Anterior cingulate cortex (tissue), 58 donors: ENCODE results near the gene PTPRU.
A peak's percentile ranks its signal among the peaks of the same experiment; 100 is the strongest.
"Not testable (repeated sequence)": the region's sequence is repeated elsewhere in the genome, so short reads cannot be mapped to it uniquely, and the experiment has no call there.

Source experiments
- DNase-seq, 58 donors: peaks; one replicate each; lab custom pipeline; 2025; lab: John Stamatoyannopoulos, UW

Gene PTPRU

DNA sequence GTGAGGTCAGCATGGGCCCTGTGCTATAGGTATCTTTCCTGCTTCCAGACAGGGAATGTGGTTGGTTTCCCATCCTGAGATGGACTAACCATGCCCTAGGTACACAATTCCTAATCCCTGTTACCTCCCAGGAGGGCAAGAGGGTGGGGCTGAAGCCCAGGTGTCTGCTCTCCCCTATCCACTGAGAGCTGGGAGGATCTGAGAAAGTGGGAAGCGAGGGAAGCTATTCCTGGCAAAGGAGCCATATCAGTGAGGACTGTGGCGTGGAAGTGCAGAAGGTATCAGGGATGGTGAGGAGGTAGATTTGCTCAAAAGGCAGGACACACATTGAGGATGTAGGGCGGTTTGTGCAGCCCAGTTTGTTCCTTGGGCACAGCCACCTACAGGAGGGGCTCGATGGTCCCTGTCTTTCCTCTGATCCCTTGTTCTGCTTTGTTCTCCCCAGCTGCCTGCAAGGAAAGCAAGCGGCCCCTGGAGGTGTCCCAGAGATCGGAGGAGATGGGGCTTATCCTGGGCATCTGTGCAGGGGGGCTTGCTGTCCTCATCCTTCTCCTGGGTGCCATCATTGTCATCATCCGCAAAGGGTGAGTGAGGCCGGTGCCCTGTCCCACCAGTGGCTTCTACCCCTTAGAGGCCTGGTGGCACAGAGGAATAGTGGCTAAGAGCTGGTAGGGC, 48.1 kb downstream of the PTPRU start:
- DNase-seq, result no peak

DNA sequence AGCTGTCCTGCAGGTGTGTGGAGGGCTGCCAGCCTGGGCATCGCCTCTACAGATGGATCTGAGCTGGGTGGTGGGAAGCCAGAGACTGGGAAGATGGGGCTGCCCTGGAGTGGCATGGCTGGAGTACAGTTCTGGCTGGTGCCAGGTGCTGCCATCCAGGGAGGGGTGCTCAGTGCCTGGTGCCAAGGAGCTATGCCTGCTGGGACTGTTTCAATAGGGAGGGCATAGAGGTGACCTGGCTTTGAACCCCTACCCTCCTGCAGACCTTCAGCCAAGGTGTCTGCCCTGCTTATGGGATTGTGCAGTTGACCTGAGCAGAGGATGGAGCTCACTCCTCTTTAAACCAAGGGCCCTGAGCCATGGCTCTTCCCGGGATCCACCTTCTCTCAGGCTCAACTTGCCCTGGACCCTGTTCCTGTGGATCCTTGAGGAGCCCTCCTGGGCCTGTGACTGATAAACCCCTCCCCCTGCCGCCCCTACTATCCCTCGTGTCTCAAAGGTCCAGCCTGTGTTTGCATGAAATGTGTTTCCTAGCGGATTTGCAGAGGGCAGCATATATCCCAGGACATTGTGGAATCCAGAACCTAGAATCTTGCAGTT, 48.7 kb downstream of the PTPRU start:
- no peak for DNase-seq

DNA sequence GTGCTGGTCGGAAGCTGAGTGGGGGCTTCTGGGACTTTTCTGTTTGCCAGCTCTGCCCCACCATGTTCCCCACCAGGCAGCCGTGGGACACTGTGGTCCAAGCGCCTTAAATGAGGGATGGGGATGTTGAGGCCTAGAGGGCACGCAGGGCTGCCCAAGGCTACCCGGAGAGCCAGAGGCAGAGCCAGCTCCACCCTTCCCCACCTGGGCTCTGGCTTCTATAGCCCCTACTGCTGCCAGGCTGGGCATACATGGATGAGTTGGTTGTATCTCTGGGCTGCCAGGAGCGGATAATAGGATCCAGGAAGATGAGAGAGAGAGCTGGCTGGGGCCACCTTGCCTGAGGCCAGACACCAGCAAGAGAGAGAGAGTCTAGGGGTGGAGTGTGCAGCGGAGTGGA, 49.4 kb downstream of the PTPRU start:
- DNase-seq, result no peak

DNA sequence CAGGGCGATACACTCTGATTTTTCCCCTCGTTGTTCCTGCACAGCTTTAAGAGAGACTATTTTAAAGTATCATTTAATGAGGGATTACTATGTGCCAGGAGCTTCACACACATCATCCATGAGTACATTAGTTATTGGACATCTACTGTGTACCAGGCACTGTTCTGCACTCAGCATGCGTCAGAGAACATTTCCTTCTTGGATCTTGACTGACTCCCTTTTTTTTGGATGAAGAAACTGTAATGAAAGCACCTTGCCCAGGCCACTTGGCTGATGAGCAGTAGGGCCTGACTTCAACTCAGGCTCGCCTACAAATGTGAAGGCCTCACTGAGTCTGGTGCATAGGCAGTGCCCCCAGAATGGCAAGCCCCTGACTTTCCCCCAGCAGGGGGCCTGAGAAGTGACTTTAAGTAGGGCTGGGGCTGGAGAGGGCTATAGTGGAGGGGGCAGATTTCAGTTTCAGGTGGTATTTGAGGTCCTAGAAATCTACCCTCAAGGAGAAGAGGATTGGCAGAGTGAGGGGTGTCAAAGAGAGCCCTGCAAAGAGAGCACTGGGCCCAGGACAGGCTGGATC, 50.0 kb downstream of the PTPRU start:
- no peak for DNase-seq

DNA sequence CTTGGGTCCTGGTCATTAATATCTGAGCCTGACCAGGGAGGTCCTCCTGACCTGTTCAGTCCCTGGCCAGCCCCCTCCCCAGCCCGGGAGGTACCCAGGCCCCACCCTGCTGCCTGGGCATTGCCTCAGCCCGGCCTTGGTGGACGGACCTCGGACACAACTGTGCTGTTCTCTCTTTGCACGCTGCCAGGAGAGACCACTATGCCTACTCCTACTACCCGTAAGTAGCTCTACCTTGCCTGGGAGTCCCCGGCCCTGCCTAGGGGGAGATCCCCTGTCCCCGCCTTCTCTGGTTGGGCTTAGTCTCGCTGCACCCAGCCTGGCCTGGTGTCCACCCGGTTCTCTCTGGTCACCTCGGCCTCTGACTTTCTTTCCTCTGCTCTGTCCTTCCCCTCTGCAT, 53.2 kb downstream of the PTPRU start:
- no peak for DNase-seq

DNA sequence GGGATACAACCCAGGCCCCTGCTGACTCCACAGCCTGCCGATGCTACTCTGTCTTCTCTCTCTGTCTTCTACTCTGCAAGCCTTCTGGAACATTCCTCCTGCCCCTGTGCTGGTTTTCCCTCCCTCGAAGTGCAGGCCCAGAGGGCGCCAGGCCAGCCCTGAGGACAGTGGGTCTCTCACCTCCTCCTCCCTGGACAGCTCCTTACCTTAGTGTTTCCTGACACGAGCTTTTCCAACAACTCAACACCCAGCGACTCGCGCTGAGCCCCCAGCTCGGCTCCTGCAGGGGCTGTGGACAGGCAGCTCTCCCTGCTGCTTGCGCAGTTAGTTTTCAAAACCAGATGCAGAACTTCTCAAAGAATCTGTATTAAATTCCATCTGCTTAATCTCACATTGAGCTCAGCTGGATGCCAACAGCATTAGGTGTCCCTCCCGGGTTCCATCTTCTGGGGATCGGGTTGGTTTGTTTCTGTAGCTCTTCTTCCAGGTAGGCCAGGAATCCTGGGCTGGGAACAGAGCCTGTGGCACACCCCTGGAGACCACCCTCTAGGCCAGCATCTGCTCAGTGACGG, 54.2 kb downstream of the PTPRU start:
- DNase-seq, result no peak

DNA sequence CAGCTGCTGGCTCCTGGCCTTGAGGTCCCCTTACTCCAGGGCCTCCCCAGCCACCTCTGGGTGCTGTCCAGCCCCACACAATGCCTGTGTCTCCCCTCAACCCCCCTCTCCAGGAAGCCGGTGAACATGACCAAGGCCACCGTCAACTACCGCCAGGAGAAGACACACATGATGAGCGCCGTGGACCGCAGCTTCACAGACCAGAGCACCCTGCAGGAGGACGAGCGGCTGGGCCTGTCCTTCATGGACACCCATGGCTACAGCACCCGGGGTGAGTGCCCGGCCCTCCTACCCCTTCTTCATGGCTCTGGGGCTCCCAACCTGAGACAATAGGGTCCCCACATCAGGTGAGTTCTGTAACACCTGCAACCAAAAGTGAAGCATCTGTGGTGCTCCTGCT, 55.4 kb downstream of the PTPRU start:
- DNase-seq, result no peak

DNA sequence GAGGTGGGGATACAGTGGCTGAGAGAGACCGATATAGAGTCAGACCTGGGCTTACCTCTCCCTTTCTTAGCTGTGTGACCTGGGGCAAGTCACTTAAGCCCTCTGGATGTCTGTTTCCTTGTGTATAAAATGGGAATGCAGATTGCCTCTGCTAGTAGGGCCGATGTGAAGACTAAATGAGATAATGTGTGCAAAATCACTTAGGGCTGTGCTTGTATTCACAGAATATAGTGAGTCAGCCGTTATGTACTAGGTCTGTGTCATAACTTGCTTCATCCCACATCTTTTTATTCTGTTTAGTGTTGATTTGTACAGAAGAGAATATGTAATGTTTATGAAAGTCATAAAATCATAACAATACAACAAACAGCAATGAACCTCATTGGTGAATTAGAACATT, 56.0 kb downstream of the PTPRU start:
- DNase-seq, result no peak

DNA sequence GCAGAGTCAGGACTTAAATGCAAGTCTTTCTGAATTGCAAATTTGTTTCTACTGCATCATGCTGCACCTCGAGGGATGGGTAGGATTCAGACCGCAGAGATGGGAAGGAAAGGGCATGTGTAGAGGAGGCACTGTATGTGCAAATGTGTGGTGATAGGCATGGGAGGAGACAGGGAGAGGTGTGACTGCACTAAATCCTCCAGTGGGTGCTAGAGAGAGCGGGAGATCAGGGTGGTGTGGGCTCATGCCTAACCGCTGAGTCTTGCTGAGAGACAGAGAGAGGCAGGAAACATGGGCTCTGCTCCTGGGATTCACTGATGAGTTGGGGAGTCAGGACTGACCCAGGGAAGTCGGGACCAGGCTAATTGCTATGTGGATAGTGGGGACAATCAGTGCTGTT, 61.1 kb downstream of the PTPRU start:
- no peak for DNase-seq

DNA sequence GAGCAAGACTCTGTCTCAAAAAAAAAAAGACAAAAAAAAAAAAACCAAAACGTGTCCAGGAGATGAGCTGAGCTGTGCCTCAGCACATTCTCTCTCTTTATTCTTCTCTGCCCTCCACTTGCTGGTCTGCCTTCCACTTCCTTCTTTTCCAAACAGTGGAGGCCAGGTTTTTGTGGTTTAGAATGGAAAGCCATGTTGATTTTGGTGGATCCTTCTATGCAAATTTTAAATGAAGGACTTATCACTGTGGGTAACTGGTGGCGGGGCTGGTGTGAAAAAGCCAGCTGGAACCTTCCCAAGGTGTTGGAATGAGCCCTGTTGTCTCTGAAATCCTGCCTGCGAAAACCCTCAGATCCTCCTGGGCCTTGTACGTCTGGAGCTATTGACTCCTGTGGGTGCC, 61.9 kb downstream of the PTPRU start:
- DNase-seq, result no peak

DNA sequence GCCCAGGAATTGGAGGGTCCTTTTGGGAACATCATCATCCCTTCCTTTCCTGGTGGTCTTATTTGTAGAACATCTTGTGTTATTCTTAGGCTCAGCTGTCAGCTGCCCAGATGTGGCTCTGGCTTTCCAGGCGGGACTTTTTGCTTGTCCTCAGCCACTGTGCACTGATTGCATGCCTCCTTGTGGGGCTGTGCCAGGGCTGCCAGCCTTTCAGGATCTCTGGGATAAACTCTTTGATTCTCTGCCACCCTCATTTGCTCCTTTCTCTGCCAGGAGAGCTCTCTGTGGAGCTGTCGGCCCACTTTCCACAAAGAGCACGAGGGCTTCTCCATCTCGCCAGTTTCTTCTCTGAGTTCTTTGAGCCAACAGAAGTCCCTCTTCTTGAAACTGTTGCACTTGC, 63.1 kb downstream of the PTPRU start:
- peak in 1 of 58 donors; percentile 5 for DNase-seq

DNA sequence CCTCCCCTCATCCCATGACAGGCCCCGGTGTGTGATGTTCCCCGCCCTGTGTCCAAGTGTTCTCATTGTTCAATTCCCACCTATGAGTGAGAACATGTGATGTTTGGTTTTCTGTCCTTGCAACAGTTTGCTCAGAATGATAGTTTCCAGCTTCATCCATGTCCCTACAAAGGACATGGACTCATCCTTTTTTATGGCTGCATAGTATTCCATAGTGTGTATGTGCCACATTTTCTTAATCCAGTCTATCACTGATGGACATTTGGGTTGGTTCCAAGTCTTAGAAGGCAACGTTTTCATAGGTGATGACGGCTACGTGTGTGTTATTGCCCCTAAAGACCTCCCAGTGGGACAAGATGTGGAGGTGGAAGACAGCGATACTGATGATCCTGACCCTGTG, 65.4 kb downstream of the PTPRU start:
- not testable (repeated sequence) for DNase-seq

DNA sequence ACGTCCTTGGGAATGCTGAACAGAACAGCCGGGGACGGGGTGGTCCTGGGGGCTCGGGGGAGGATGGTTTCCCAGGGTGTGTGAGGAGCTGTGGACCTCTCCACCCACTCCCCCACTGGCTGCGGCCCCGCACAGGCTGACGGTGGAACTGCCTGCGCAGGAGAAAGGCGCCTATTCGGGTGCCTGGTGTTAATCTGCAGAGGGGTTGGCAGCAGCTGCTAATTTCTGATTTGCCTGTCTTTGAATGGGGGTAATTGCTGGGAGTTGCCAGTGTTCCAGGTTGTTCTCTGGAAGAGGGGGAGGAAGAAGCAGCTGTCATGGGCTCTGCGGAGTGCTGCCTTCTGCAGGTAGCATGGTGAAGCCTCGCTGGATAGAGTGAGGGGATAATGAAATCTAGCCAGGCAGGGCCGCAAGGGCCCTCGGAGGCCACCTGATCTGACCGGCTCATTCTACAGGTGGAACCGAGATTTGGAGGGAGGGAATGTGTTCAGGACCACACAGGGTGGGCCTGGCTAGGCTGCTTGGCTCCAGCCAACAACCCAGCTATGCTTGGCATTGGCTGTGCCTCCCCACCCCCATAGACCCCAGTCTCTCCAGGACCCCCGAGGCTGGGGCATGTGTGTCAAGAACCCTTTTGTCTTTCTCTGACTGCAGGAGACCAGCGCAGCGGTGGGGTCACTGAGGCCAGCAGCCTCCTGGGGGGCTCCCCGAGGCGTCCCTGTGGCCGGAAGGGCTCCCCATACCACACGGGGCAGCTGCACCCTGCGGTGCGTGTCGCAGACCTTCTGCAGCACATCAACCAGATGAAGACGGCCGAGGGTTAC, 67.1 kb downstream of the PTPRU start:
- DNase-seq, result peak in 1 of 58 donors; percentile 20

DNA sequence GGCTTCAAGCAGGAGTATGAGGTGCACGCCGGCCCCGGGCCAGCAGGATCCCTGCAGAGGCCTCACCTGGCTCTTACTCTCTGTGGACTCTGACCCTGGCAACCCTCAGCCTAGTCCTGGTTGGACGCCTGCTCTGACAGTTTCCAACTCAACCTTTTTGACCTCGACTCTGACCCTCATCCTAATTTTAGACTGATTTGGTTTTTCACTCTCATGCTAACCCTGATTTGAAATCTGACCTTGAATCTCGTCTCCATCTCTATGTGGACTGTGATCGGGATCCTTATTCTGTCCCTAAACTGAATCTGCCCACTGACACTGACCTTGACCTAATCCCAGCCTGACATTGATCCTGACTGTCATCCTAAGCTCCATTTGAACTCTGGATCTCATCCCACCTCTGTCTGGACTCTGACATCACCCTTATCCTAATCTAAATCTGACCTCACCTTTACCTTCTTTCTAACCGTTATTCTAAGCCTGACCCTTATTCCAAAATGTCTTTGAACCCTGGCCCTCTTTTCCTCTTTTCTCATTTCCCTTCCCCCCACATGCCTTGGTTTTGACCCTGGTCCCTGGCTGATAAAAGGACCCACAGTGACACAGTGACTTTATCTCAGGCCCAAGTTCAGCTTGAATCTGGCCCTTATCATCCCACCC, 67.8 kb downstream of the PTPRU start:
- no peak for DNase-seq

DNA sequence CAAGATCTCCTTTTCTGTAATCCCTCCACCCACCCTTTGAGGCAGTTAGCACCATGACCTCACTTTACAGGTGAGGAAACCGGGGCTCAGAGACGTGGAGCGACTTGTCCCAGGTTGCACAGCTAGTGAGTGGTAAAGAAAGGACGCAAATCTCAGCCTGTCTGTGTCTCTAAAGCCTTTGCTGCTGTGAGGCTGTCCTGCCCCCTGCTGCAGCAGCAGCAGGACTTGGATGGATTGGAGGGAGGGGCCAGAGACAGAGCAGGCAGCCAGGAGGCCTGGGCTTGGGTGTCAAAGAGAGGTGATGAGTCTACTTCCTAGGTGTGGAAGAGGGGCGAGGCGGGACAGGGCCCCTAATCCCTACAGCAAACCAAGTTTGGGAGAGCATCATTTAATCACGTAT, 69.6 kb downstream of the PTPRU start:
- DNase-seq, result no peak

DNA sequence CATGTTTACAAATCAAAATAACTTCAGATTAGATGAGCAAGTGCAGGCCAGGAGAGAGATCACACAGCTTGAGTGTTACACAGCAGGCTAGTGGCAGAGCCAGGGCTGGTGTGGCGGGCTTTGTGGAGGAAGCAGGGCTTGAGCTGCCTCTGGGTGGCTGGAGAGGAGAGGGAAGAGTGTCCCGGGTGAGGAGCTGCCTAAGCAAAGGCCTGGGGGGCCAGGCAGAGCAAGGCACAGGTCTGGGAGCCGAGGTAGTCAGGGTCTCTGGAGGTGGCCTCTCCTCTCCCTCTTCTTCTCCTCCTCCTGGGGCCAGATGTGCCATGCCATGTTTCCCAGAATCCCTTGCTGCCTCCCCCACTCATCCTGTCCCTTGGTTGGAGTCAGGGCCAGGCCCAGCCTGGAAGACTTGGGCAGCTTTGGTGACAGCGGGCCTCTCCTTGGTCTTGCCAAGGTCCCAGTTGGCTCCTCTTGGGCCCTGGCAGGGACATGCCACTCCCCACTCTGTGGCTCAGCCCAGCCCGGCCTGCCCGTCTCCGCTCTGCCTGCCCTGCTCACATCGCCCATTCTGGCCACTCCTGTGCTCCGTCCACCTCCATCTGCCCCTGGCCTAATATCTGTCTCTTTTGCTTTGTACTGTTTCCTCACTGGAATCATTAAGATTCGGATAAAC, 70.3 kb downstream of the PTPRU start:
- DNase-seq, result no peak

DNA sequence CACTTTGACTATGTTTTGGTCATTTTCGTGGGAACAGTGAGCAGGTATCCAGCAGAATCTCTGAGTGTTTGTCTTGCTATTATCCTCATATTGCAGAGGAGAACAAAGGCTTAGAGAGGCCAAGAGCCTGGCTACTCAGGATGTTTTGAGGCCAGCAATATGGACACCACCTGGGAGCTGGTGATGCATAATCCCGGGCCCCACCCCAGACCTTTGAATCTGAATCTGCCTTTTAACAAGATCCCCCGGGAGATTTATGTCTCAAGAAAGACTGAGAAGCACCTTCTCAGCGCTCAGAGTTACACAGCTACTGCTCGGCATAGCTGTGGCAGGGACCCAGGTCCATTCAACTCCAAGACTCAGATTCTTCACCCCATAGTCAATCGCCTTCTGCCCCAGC, 72.8 kb downstream of the PTPRU start:
- no peak for DNase-seq

DNA sequence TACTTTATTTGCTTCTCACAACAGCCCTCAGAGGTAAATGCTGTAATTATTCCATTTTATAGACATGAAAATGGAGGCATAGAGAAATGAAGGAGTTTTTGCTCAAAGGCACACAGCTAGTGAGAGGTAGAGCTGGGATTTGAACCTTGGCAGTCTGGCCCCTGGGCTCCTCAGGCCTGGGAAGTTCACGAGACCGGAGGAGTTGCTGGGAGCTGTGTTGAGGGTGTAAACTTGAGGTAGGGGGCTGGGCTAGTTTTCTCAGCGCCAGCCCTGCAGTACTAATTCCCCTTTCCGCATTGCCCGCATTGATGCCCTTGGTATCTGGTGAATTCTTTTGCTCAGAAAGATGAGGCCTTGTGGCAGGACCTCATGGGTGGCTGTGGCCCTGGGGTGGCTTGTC, 73.3 kb downstream of the PTPRU start:
- DNase-seq, result no peak

DNA sequence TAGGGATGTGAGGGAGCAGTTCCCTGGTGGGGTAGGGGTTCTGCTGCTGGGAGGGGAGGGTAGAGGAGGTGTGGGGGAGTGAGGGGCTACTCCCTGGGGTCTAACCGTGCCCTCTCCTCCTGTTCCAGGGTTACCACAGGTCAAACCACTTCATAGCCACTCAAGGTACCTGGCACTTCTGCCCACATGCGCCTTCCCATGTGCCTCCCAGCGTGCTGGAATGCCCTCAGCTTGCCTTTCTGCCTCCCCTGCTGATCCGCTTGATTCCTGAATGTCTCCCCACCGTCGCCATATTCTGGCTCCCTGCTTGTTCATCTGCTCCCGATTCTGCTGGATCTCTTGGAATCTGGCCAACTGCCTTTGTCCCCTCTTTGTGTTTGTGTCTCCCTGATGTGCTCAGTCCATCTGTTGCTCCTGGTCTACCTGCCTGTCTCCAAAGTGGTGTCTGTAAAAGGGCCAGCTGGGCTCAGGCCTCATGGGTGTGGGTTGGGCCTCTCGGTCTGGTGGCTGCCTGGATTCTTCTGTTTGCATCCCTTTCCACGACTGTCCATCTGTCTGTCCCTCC, 74.4 kb downstream of the PTPRU start:
- no peak for DNase-seq
